ENCODE results near the gene SDR42E2. TPM values are rescaled to one million over a fixed set of nuclear protein-coding genes. Genes with fewer than 3 reads are reported as not detected.

The SDR42E2 gene
- polyA plus RNA-seq, 1 donor from 2014 or later = not detected

DNA sequence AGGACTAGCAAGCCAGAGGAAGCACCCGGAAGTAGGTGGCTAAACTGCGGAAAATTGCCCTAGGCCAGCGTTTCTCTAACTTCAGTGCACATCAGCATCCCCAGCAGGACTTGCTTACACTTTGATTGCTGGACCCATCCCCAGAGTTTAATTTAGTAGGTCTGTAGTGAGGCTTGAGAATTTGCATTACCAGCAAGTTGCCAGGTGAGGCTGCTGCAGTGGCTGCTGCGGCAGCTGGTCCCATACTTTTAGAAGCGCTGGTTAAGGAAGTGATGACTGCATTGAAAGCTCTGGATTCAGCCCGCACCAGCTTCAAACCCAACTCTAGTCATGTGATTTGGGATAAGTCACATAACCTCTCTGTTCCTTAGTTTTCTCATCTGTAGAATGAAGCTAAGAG is 48.0 kb downstream of the SDR42E2 start:
- H3K79me2 ChIP-seq (replicated peaks; ENCODE audit: insufficient read depth, low read length) = no peaks in the 10 kb centered on the region

DNA sequence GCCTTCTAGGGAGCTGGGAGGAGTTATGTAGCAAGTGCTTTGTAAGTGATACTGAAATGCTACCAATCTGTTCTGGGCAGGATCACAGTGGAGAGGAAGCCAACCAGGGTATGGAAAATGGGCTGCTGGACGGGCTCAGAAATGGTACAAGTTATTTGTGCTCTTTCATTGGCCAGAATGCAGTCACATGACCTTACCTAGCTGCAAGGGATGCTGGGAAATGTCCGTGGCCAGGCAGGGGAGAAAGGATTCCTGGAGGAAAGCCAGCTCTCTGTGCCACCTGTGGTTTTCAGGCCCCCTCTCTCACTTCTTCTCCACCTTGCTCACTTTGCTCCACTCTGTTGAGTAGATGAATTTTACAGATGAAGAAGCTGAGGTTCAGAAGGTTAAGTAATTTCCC is 48.5 kb downstream of the SDR42E2 start:
- Histone ChIP-seq H3K4me2 (ENCODE audit: low read length) (no peak overlapping the region), H3K9me2 (ENCODE audit: insufficient read depth, low read length) (no peaks in the 10 kb centered on the region), H3K9me3 (ENCODE audit: low read length) (no peaks in the 10 kb centered on the region), H2AFZ (ENCODE audit: low read depth, low read length) (no peak overlapping the region), H3K79me2 (replicated peaks; ENCODE audit: insufficient read depth, low read length) (no peaks in the 10 kb centered on the region), H3F3A (ENCODE audit: insufficient read depth, low read length, poor library complexity, severe bottlenecking) (no peaks in the 10 kb centered on the region), H4K20me1 (ENCODE audit: insufficient read depth) (no peaks in the 10 kb centered on the region), H3K36me3 (ENCODE audit: insufficient read depth, low read length) (no peaks in the 10 kb centered on the region), H3K9ac (ENCODE audit: low read length) (no peak overlapping the region), H3K4me3 (ENCODE audit: low read length) (no peak overlapping the region), H3K27me3 (ENCODE audit: insufficient read depth, low read depth, low read length) (no peaks in the 10 kb centered on the region), H3K27ac (ENCODE audit: low read length) (no peak overlapping the region)
- TF ChIP-seq EP300 (conservative IDR thresholded peaks at IDR 0.05; ENCODE audit: poor library complexity, severe bottlenecking) (no peak), MXI1 (conservative IDR thresholded peaks at IDR 0.05; ENCODE audit: poor library complexity, severe bottlenecking) (no peak)
- TF ChIP-seq, protein P1, sequence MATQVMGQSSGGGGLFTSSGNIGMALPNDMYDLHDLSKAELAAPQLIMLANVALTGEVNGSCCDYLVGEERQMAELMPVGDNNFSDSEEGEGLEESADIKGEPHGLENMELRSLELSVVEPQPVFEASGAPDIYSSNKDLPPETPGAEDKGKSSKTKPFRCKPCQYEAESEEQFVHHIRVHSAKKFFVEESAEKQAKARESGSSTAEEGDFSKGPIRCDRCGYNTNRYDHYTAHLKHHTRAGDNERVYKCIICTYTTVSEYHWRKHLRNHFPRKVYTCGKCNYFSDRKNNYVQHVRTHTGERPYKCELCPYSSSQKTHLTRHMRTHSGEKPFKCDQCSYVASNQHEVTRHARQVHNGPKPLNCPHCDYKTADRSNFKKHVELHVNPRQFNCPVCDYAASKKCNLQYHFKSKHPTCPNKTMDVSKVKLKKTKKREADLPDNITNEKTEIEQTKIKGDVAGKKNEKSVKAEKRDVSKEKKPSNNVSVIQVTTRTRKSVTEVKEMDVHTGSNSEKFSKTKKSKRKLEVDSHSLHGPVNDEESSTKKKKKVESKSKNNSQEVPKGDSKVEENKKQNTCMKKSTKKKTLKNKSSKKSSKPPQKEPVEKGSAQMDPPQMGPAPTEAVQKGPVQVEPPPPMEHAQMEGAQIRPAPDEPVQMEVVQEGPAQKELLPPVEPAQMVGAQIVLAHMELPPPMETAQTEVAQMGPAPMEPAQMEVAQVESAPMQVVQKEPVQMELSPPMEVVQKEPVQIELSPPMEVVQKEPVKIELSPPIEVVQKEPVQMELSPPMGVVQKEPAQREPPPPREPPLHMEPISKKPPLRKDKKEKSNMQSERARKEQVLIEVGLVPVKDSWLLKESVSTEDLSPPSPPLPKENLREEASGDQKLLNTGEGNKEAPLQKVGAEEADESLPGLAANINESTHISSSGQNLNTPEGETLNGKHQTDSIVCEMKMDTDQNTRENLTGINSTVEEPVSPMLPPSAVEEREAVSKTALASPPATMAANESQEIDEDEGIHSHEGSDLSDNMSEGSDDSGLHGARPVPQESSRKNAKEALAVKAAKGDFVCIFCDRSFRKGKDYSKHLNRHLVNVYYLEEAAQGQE (IDR thresholded peaks at IDR 0.05; ENCODE audit: borderline replicate concordance) = no peak

More for the DNA sequence above, 48.0 kb downstream of the SDR42E2 start:
- no peaks in the 10 kb centered on the region for H4K20me1 ChIP-seq (ENCODE audit: insufficient read depth)
- H3K27ac ChIP-seq (ENCODE audit: low read length) = no peak overlapping the region
- no peaks in the 10 kb centered on the region for H3K9me3 ChIP-seq (ENCODE audit: low read length)
- no peak overlapping the region for H2AFZ ChIP-seq (ENCODE audit: low read depth, low read length)
- TF ChIP-seq MXI1 (conservative IDR thresholded peaks at IDR 0.05; ENCODE audit: poor library complexity, severe bottlenecking) (no peak), EZH2 (IDR thresholded peaks at IDR 0.05; ENCODE audit: borderline replicate concordance, insufficient read depth, low read length, poor library complexity, severe bottlenecking) (no peak), TAF1 (IDR thresholded peaks at IDR 0.05; ENCODE audit: low read depth) (no peak), SMC3 (conservative IDR thresholded peaks at IDR 0.05; ENCODE audit: poor library complexity) (no peak), EP300 (conservative IDR thresholded peaks at IDR 0.05; ENCODE audit: poor library complexity, severe bottlenecking) (no peak)
- TF ChIP-seq, protein P2, sequence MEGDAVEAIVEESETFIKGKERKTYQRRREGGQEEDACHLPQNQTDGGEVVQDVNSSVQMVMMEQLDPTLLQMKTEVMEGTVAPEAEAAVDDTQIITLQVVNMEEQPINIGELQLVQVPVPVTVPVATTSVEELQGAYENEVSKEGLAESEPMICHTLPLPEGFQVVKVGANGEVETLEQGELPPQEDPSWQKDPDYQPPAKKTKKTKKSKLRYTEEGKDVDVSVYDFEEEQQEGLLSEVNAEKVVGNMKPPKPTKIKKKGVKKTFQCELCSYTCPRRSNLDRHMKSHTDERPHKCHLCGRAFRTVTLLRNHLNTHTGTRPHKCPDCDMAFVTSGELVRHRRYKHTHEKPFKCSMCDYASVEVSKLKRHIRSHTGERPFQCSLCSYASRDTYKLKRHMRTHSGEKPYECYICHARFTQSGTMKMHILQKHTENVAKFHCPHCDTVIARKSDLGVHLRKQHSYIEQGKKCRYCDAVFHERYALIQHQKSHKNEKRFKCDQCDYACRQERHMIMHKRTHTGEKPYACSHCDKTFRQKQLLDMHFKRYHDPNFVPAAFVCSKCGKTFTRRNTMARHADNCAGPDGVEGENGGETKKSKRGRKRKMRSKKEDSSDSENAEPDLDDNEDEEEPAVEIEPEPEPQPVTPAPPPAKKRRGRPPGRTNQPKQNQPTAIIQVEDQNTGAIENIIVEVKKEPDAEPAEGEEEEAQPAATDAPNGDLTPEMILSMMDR (IDR thresholded peaks at IDR 0.05; ENCODE audit: poor library complexity, severe bottlenecking) = no peak
- H3K27me3 ChIP-seq (ENCODE audit: insufficient read depth, low read depth, low read length) = no peaks in the 10 kb centered on the region
- H3F3A ChIP-seq (ENCODE audit: insufficient read depth, low read length, poor library complexity, severe bottlenecking) = no peaks in the 10 kb centered on the region
- H3K9ac ChIP-seq (ENCODE audit: low read length) = no peak overlapping the region
- no peak overlapping the region for H3K4me3 ChIP-seq (ENCODE audit: low read length)
- no peaks in the 10 kb centered on the region for H3K9me2 ChIP-seq (ENCODE audit: insufficient read depth, low read length)
- no peak overlapping the region for H3K4me2 ChIP-seq (ENCODE audit: low read length)
- H3K36me3 ChIP-seq (ENCODE audit: insufficient read depth, low read length) = no peaks in the 10 kb centered on the region

DNA sequence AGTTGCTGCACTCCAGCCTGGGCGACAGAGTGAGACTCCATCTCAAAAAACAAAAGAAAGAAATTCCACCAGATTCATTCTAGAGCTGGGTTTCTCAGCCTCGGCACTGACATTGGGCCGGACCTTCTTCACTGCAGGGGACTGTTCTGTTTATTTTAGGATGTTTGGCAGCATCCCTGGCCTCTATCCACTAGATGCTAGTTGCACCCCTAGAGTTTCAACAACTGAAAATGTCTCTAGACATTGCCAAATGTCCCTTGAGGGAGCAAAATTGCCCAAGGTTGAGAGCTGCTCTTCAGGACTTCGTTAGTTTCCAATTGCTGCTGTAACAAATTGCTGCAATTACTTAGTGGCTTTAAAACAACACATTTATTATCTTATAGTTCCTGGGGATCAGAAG is 50.9 kb downstream of the SDR42E2 start:
- H3F3A ChIP-seq (ENCODE audit: insufficient read depth, low read length, poor library complexity, severe bottlenecking) = no peaks in the 10 kb centered on the region
- H3K36me3 ChIP-seq (ENCODE audit: insufficient read depth, low read length) = no peaks in the 10 kb centered on the region
- H3K9me2 ChIP-seq (ENCODE audit: insufficient read depth, low read length) = no peaks in the 10 kb centered on the region
- no peak overlapping the region for H2AFZ ChIP-seq (ENCODE audit: low read depth, low read length)
- no peak overlapping the region for H3K27ac ChIP-seq (ENCODE audit: low read length)
- no peak overlapping the region for H3K9ac ChIP-seq (ENCODE audit: low read length)
- H3K9me3 ChIP-seq (ENCODE audit: low read length) = no peaks in the 10 kb centered on the region
- TF ChIP-seq POLR2AphosphoS5 (IDR thresholded peaks at IDR 0.05) = no peak
- TF ChIP-seq, protein P1 (IDR thresholded peaks at IDR 0.05; ENCODE audit: borderline replicate concordance) = no peak
- no peak for TF ChIP-seq MXI1 (conservative IDR thresholded peaks at IDR 0.05; ENCODE audit: poor library complexity, severe bottlenecking)
- no peak for TF ChIP-seq TAF1 (IDR thresholded peaks at IDR 0.05; ENCODE audit: low read depth)
- no peak for TF ChIP-seq EZH2 (IDR thresholded peaks at IDR 0.05; ENCODE audit: borderline replicate concordance, insufficient read depth, low read length, poor library complexity, severe bottlenecking)
- no peak for TF ChIP-seq RAD21 (conservative IDR thresholded peaks at IDR 0.05)
- TF ChIP-seq EP300 (conservative IDR thresholded peaks at IDR 0.05; ENCODE audit: poor library complexity, severe bottlenecking) = no peak
- no peak for TF ChIP-seq SMC3 (conservative IDR thresholded peaks at IDR 0.05; ENCODE audit: poor library complexity)
- TF ChIP-seq, protein P2 (IDR thresholded peaks at IDR 0.05; ENCODE audit: poor library complexity, severe bottlenecking) = no peak
- no peaks in the 10 kb centered on the region for H3K27me3 ChIP-seq (ENCODE audit: insufficient read depth, low read depth, low read length)
- no peaks in the 10 kb centered on the region for H3K79me2 ChIP-seq (replicated peaks; ENCODE audit: insufficient read depth, low read length)
- H3K4me2 ChIP-seq (ENCODE audit: low read length) = no peak overlapping the region
- no peaks in the 10 kb centered on the region for H4K20me1 ChIP-seq (ENCODE audit: insufficient read depth)
- H3K4me3 ChIP-seq (ENCODE audit: low read length) = no peak overlapping the region

All from neural cell (in vitro differentiated cells).